Neuron (in vitro differentiated cells): ENCODE data around the gene GYS2.

ENCODE experiments used
- H2AFZ ChIP-seq: one replicate; pipeline ENCODE4 v1.6.1; 2013; ENCODE audit warnings: low read depth, mild to moderate bottlenecking, inconsistent platforms, low read length, moderate library complexity
- H3K27me3 ChIP-seq: one replicate; pipeline ENCODE4 v1.6.1; 2013; ENCODE audit warnings: low read length; ENCODE audit not compliant: insufficient read depth
- H3K36me3 ChIP-seq: one replicate; pipeline ENCODE4 v1.6.1; 2013; ENCODE audit warnings: low read length; ENCODE audit not compliant: insufficient read depth
- H3K4me1 ChIP-seq: one replicate; pipeline ENCODE4 v1.6.1; 2013; ENCODE audit warnings: low read length; ENCODE audit not compliant: insufficient read depth
- H3K4me3 ChIP-seq: 2 replicates; pipeline ENCODE4 v1.5.1; 2013; ENCODE audit warnings: mild to moderate bottlenecking, low read length, moderate library complexity
- H3K9me3 ChIP-seq: one replicate; pipeline ENCODE4 v1.6.1; 2013; ENCODE audit warnings: low read length

GYS2 gene

GRCh38 chr12:21529456-21529855 lies 75.2 kb downstream of the GYS2 start:
- peaks cover 8% of the 10 kb centered on the region for H3K27me3 ChIP-seq
- H3K36me3 ChIP-seq = no peaks in the 10 kb centered on the region
- no peak overlapping the region for H3K4me3 ChIP-seq
- peaks cover 14% of the 10 kb centered on the region for H3K4me1 ChIP-seq
- H3K9me3 ChIP-seq = no peaks in the 10 kb centered on the region
- no peak overlapping the region for H2AFZ ChIP-seq

DNA sequence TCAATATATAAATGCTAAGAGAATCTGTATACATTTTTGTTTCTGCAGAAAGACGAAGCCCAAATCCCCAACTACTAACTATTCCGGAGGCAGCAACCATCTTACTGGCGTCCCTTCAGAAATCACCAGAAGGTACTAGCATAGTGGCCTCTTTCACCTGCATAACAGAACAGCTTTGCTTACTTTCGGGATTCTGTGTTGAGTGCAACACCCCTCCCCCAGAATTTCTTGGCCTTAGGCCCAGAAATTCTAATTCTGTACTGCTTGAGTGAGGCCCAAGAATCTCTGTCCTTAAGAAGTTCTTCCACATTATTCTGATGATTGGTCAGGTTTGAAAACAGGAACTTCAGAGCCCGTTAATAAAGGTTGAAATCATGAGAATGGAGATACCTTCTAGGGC lies 75.7 kb downstream of the GYS2 start:
- peaks cover 14% of the 10 kb centered on the region for H3K4me1 ChIP-seq
- H3K27me3 ChIP-seq = peaks cover 8% of the 10 kb centered on the region
- no peaks in the 10 kb centered on the region for H3K36me3 ChIP-seq
- no peak overlapping the region for H2AFZ ChIP-seq
- H3K4me3 ChIP-seq = no peak overlapping the region
- H3K9me3 ChIP-seq = no peaks in the 10 kb centered on the region

DNA sequence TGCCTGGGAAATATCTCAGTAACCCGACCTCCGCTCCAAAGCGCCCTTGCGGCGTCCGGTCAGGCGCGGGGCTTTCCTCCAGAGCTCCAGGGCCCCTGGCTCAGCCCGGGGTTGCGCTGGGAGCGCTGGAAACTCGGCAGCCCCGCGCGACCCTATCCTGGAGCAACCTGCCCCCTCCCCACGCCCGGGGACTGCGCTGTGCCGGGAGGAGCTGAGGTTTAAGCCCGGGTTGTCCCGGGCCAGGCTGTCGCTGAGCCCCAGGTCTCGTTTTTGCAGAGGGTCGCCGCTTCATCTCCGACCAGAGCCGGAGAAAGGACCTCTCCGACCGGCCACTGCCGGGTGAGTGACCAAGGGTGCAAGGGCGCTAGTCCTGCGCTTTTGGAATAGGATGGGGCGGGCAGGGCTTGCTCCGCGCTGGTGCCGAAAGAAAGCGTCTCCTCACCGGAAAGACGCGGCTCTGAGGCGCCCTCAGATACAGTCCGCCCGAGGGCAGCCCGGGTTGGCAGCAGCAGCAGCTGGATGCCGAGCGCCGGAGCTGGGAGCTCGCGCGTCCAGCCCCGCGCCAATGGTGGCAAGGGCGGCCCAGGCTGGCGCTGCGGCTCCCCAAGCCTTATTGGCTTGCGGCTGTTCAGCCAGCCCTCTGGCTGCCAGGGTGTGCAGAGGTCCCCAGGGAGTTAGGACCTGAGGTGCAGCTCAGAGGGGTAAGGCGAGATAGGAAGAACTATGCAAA lies 77.0 kb downstream of the GYS2 start:
- Histone ChIP-seq H2AFZ (peak overlapping the region; percentile 100), H3K9me3 (no peaks in the 10 kb centered on the region), H3K27me3 (peaks cover 8% of the 10 kb centered on the region), H3K36me3 (no peaks in the 10 kb centered on the region), H3K4me1 (peaks cover 14% of the 10 kb centered on the region), H3K4me3 (peak overlapping the region; percentile 73)

DNA sequence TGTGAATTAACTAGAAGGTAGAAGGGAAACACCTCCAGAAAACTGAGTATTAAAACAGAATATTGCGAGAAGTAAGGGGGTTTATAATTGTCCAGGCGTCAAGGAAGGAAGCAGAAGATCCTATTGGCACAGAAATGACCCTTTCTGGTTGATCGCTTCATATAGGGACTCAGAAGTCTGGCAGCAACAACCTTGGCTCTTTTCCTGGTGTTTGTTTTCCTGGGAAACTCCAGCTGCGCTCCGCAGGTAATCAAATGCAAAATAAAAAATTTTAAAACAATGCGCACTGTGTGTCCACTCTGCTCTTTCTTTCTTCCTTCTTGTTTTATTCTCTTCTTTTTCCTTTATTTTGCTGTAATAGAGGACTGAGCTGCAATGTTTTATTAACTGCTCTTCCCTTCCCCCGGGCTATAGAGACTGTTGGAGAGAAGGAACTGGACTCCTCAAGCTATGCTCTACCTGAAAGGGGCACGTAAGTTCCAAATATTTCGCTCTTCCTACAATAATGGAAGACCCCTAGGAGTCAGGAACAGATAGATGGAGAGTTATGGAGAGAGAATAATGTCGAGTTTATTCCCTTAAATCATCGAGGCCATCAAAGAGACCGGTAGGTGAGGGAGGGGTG lies 77.8 kb downstream of the GYS2 start:
- H3K9me3 ChIP-seq = no peaks in the 10 kb centered on the region
- H2AFZ ChIP-seq = peak overlapping the region; percentile 100
- H3K36me3 ChIP-seq = no peaks in the 10 kb centered on the region
- peak overlapping the region; percentile 73 for H3K4me3 ChIP-seq
- H3K4me1 ChIP-seq = peaks cover 14% of the 10 kb centered on the region
- H3K27me3 ChIP-seq = peaks cover 8% of the 10 kb centered on the region

- Histone ChIP-seq H3K4me3 (peak within 1 kb of the TSS; percentile 73), H3K27me3 (peaks cover 8% of the 10 kb centered on the region), H3K4me1 (peaks cover 14% of the 10 kb centered on the region), H3K9me3 (no peaks in the 10 kb centered on the region), H3K36me3 (no peaks in the 10 kb centered on the region), H2AFZ (peak within 1 kb of the TSS; percentile 100)
These were observed 78.6 kb downstream of the GYS2 start, which contains the start of gene SPX for GRCh38 chr12:21526053-21526452. SPX (plus strand) TSS chr12:21526296; CDS start chr12:21526473, 177 bp downstream.

- peaks cover 3% of the 10 kb centered on the region for H3K27me3 ChIP-seq
- peaks cover 12% of the 10 kb centered on the region for H3K4me1 ChIP-seq
- no peak overlapping the region for H3K4me3 ChIP-seq
- no peaks in the 10 kb centered on the region for H3K9me3 ChIP-seq
- H2AFZ ChIP-seq = no peak overlapping the region
- H3K36me3 ChIP-seq = no peaks in the 10 kb centered on the region
These were observed 81.5 kb downstream of the GYS2 start for GRCh38 chr12:21523148-21523547.

- H3K36me3 ChIP-seq = peaks cover 2% of the 10 kb centered on the region
- H3K4me3 ChIP-seq = no peak overlapping the region
- peaks cover under 1% of the 10 kb centered on the region for H3K27me3 ChIP-seq
- H2AFZ ChIP-seq = no peak overlapping the region
- H3K9me3 ChIP-seq = no peaks in the 10 kb centered on the region
- H3K4me1 ChIP-seq = peaks cover 3% of the 10 kb centered on the region
These were observed 83.1 kb downstream of the GYS2 start for GRCh38 chr12:21521541-21521940.

GRCh38 chr12:21518451-21518850 lies 86.2 kb downstream of the GYS2 start:
- Histone ChIP-seq H2AFZ (no peak overlapping the region), H3K4me3 (no peak overlapping the region), H3K9me3 (no peaks in the 10 kb centered on the region), H3K36me3 (peaks cover 30% of the 10 kb centered on the region), H3K4me1 (no peaks in the 10 kb centered on the region), H3K27me3 (no peaks in the 10 kb centered on the region)

- Histone ChIP-seq H3K9me3 (no peaks in the 10 kb centered on the region), H3K4me1 (no peaks in the 10 kb centered on the region), H3K4me3 (no peak overlapping the region), H3K27me3 (no peaks in the 10 kb centered on the region), H3K36me3 (peaks cover 47% of the 10 kb centered on the region), H2AFZ (no peak overlapping the region)
These were observed 88.4 kb downstream of the GYS2 start for GRCh38 chr12:21516281-21516680.

DNA sequence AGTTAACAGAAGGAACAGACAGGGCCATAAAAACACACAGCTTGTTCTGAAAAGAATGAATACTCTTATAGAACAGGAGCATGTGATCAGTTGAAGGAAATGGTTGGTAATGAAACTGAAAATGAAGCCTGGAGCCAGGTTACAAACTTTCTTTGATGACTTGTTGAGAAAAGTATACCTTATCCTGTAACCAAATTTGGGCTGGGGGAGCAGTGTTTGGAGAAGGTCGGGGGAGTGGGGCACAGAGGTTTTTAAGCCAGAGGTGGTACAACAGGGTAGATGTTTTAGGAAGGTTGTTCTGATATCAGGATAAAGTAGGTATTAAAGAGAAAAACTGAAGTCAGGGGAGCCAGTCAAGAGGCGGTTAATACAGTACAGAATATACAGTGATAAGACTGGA lies 94.9 kb downstream of the GYS2 start:
- Histone ChIP-seq H3K4me3 (no peak overlapping the region), H3K36me3 (peaks cover 54% of the 10 kb centered on the region), H2AFZ (no peak overlapping the region), H3K4me1 (no peaks in the 10 kb centered on the region), H3K9me3 (no peaks in the 10 kb centered on the region), H3K27me3 (no peaks in the 10 kb centered on the region)

DNA sequence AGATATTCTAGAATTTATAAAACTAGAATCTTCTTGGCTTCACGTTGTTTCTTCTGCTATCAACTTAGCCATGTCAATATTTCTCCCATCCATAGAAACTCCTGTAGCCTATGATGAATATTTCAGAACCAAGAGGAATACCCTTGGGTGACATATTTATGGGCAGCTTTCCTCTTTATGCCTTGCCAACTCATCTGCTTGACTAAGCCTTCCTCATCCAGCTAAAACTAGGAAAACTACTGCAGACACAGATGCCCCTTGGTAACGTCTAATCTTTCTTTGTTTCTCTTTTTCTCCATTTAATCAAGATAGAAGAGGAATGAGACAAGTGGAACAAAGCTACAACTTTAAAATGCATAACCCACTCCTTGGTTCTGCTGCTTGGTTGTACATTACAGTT lies 96.8 kb downstream of the GYS2 start:
- H3K4me3 ChIP-seq = no peak overlapping the region
- H3K4me1 ChIP-seq = peaks cover 11% of the 10 kb centered on the region
- H2AFZ ChIP-seq = no peak overlapping the region
- H3K27me3 ChIP-seq = no peaks in the 10 kb centered on the region
- peaks cover 36% of the 10 kb centered on the region for H3K36me3 ChIP-seq
- H3K9me3 ChIP-seq = no peaks in the 10 kb centered on the region

DNA sequence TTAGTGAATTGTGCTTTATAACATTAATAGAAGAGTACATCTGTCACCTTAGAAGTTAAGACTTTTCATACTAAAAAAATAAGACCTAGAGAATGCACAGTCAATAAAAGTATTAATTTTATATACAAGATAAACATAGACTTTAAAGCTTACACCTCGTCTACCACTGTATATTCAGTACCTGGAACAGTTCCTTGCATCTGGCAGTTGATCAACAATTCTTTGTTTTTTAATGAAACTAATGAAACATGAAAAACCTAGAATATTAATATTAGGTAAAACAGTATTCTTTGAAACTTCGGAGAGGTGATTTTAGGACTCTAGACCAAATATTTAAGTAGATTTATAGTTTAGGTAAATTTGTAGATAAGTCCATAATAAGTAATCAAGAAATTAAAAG lies 98.8 kb downstream of the GYS2 start:
- Histone ChIP-seq H3K36me3 (peaks cover 21% of the 10 kb centered on the region), H3K4me1 (peaks cover 14% of the 10 kb centered on the region), H2AFZ (no peak overlapping the region), H3K9me3 (no peaks in the 10 kb centered on the region), H3K4me3 (no peak overlapping the region), H3K27me3 (no peaks in the 10 kb centered on the region)

- Histone ChIP-seq H3K4me1 (peaks cover 29% of the 10 kb centered on the region), H2AFZ (no peak overlapping the region), H3K9me3 (no peaks in the 10 kb centered on the region), H3K27me3 (no peaks in the 10 kb centered on the region), H3K4me3 (peak overlapping the region; percentile 83), H3K36me3 (peaks cover 12% of the 10 kb centered on the region)
These were observed 101.8 kb downstream of the GYS2 start for GRCh38 chr12:21502872-21503271.
